Stimulated activated CD8-positive, alpha-beta memory T cell treated with anti-CD3 and anti-CD28 coated beads, Interleukin-4, amount 100 ng/mL, for 1 hour (primary cell): Measurements from ENCODE around the gene NCEH1.
"Not testable (repeated sequence)": the region's sequence is repeated elsewhere in the genome, so short reads cannot be mapped to it uniquely, and the experiment has no call there.

ENCODE experiments used
- DNase-seq, 2 donors: peaks; one replicate each; pipeline ENCODE4 v3.0.0-alpha.2; 2020; ENCODE audit warnings: low read depth in 2 of 2, low spot score in 1 of 2

Gene NCEH1

DNA sequence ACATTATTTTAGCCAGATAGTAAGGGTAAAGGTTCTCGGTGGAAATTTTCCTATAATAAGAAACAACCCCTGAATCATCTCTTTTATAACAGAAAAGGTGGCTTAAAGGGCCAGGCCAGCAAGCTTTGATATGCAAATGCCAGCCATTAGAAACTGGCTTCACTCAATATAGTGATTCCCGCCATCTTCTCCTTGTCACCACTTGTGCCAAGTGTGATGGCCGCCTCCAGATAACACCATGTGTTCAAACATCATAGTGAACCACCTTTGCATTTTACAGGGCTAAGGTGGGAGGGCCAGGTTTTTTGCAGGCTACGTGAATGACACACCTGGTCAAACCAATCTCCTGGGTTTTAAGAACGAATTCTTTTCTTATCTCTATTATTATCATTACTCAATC, 31.3 kb downstream of the NCEH1 start:
- DNase-seq: no peak

GRCh38 chr3:172678068-172678467, 32.8 kb downstream of the NCEH1 start:
- DNase-seq: no peak

DNA sequence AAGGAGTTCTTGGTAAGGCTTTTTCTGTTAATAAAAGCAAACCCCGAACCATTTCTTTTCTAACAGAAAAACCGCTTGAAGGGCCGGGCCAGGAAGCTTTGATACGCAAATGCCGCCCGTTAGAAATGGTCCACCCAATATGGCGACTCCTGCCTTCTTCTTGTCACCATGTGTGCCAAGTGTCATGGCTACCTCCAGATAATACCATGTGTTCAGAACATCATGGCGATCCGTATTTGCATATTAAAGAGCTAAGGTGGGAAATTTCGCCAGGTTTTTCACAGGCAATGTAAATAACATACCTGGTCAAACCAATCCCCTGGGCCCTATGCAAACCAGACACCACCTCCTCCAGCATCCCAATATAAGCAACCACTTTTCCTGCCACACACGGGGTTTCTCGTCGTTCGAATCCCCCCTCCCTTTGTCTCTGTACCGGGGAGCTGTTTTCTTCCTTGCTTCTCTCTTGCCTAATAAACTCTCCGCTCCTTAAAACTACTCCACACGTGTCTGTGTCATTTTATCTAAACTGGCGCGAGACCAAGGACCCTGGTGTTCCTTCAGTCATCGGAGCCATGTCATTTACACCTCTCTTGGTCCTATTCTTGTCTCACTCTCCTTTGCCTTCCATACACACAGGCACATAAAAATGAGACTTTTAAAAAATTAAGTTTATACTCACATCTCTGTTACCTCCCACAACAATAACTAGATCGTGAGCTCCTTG, 34.5 kb downstream of the NCEH1 start:
- DNase-seq: no peak

DNA sequence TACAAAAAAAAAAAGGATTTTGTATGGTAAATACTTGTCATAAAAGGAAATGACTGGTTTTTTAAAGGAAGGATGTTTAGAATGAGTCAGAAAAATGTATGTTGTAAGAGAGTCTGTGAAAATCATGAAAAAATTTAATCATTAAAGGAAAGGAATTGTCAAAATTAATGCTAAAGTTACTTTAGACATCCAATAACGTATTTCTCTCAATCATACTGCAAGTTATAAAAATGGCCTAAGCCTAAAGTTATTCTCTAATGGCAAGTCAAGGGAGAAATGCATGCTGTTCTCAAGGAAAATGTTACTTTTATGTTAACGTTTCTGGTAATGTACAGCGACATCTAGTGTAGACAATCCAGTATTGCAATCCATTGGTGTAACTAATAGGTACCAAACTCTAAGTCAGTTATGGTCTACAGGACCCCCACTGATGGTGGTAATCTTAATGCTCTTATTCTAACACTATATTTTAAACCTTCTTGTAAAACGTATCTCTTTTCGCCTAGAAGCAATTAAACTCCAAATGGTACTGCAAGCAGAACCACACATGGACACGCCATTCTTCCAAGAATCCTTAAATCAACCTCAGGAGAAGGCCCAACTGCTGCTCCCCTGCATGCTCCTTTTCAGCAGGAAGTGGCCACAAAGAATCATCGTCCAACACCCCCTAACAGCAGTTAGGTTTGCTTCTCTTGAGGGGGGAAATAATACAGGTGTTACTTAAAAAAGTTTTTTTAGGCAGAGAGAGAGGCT, 35.2 kb downstream of the NCEH1 start:
- DNase-seq: no peak

- peak in 1 of 2 donors; percentile 16 for DNase-seq
Measured at GRCh38 chr3:172673210-172673679, 37.6 kb downstream of the NCEH1 start.

GRCh38 chr3:172669021-172669420, 41.8 kb downstream of the NCEH1 start:
- DNase-seq: no peak

- DNase-seq: peak; percentile 43 to 62
Measured at GRCh38 chr3:172666873-172667694, 43.8 kb downstream of the NCEH1 start.

GRCh38 chr3:172666181-172666872, 44.5 kb downstream of the NCEH1 start:
- no peak for DNase-seq

DNA sequence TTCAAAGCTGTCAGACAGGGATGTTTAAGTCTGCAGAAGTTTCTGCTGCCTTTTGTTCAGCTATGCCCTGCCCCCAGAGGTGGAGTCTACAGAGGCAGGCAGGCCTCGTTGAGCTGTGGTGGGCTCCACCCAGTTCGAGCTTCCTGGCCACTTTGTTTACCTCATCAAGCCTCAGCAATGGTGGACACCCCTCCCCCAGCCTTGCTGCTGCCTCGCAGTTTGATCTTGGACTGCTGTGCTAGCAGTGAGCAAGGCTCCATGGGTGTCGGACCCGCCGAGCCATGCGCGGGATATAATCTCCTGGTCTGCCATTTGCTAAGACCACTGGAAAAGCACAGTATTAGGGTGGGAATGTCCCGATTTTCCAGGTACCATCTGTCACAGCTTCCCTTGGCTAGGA, 45.4 kb downstream of the NCEH1 start:
- not testable (repeated sequence) for DNase-seq

DNA sequence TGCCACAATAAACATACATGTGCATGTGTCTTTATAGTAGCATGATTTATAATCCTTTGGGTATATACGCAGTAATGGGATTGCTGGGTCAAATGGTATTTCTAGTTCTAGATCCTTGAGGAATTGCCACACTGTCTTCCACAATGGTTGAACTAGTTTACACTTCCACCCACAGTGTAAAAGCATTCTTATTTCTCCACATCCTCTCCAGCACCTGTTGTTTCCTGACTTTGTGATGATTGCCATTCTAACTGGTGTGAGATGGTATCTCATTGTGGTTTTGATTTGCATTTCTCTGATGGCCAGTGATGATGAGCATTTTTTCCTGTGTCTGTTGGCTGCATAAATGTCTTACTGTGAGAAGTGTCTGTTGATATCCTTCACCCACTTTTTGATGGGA, 50.4 kb downstream of the NCEH1 start:
- DNase-seq: not testable (repeated sequence)

- no peak for DNase-seq
Measured at GRCh38 chr3:172659246-172660002, 51.4 kb downstream of the NCEH1 start.

- no peak for DNase-seq
Measured at GRCh38 chr3:172658344-172659245, 52.3 kb downstream of the NCEH1 start.

DNA sequence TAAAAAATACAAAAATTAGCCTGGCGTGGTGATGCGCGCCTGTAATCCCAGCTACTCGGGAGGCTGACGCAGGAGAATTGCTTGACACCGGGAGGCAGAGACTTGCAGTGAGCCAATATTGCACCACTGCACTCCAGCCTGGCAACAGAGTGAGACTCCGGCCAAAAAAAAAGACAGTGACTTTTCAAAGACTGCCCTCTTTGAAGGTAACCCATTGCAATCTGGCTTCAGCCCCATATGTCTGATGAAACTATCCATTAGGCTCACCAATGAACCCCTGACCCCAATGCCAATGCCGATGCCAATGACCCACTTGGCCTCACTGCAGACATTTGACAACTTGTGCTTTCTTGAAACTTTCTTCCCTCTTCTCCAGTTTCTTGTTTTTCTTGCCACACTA, 54.3 kb downstream of the NCEH1 start:
- no peak for DNase-seq

DNA sequence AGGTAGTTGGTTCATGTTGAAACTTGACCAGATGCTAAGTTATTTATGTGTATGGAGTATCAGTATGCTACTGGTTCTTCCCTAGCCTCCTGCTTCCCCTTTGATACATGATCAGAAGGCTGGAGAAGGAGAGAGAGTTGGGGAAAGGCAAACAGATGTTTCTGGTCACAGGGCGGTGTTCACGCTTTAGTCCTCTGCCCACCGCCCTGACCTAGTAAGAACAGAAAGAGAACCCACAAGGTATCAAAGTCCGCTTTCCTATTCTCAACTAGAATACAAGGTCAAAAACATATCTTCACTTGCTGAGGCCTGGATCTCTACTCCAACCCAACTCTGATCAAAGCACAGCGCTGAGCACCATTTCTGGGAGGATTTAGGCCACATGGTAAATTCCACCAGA, 55.5 kb downstream of the NCEH1 start:
- no peak for DNase-seq

DNA sequence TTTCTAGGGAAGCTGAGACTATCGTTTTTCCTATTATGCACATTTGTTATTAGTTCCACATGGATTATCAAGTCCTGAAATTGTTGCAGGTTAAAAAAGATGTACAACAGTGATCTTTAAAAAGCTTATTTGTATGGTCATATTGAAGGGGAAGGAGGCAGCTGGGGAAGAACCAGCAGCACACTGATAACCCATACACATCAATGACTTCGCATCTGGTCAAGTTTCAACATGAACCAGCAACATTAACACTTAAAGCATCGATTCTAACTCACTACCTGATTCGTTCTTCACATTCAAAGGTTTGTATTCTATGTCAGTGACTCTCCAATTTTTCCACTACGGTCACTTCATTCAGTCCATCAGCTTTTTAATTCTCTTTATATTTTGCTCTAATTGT, 56.4 kb downstream of the NCEH1 start:
- no peak for DNase-seq

DNA sequence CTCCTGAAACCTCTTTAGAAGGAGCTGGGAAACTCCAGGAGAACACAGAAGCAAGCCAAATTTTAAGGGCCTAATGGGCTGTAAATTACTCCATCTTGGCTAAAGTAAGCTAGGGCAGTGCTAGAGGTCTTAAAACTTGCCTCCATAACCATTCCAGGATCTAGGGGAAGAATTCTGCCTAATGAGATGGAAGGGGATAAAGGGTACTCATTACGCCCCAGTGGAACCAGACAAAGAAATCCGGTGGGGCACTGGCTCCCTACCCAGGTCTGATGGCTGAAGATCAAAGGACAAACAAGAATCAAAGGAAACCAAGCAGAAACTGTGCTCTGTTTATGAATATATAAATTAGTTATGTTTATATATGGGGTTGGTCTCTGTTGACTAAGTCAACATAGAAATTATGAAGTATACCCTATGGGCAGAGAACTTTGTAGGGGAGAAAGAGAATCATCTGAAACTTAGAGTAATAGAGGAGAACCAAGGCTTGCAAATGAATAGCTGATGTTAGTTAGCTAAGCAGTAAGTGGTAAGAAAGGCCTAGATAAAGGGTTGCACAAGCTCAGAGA, 57.8 kb downstream of the NCEH1 start:
- DNase-seq: no peak

GRCh38 chr3:172651936-172652625, 58.8 kb downstream of the NCEH1 start:
- no peak for DNase-seq

- DNase-seq: no peak
Measured at GRCh38 chr3:172649987-172650386, 60.9 kb downstream of the NCEH1 start.
